HepG2 (cell line): ENCODE results near the gene IDUA. TPM values are rescaled to one million over a fixed set of nuclear protein-coding genes. Genes with fewer than 3 reads are reported as not detected.

Experiments used
- ARHGAP35 ChIP-seq: sonication (generic); formaldehyde crosslinking; IDR thresholded peaks from 2 replicates; pipeline ENCODE4 v1.9.0; 2022; ENCODE audit warnings: mild to moderate bottlenecking, inconsistent platforms, moderate library complexity, missing genetic modification reagents, borderline replicate concordance
- CHD2 ChIP-seq: IDR thresholded peaks from 2 replicates; pipeline ENCODE4 v1.6.1; 2011; ENCODE audit warnings: low read depth, low read length, improper control_type of control experiment
- JARID2 ChIP-seq: sonication (generic); formaldehyde crosslinking; IDR thresholded peaks from 2 replicates; pipeline ENCODE4 v1.8.1; 2023; ENCODE audit warnings: missing genetic modification reagents, inconsistent platforms; ENCODE audit not compliant: insufficient replicate concordance
- TOPORS ChIP-seq: sonication (generic); formaldehyde crosslinking; IDR thresholded peaks from 2 replicates; pipeline ENCODE4 v1.8.0; 2023; ENCODE audit warnings: mild to moderate bottlenecking, missing genetic modification reagents
- ZNF10 ChIP-seq: sonication (generic); formaldehyde crosslinking; IDR thresholded peaks from 2 replicates; pipeline ENCODE4 v1.4.0; 2020; ENCODE audit warnings: mild to moderate bottlenecking, low read depth, missing genetic modification reagents, borderline replicate concordance
- polyA plus RNA-seq, 8 experiments: library from polyadenylated mRNA; depleted of rRNA in 3 of 8; stranded (reverse) in 7 of 8; unstranded in 1 of 8; fragments of >200 nt; fragmentation: Illumina TruSeq in 4 of 8; extraction: Trizol in 4 of 8; gene quantifications; 2 replicates each; pipeline versions ENCODE4 v1.2.1 to v1.2.3, GENCODE V29; 2011 to 2016; ENCODE audit warnings: low read depth in 4 of 8, missing spikeins in 1 of 8, mixed read lengths in 1 of 8; ENCODE audit not compliant: insufficient read depth in 1 of 8
- total RNA-seq, 5 experiments: library from RNA; depleted of rRNA; stranded (reverse); fragments of >200 nt; fragmentation: Illumina TruSeq; extraction: Trizol; gene quantifications; 2 replicates each; pipeline ENCODE4 v1.2.3, GENCODE V29; 2016; ENCODE audit warnings: low read depth in 1 of 5
- TF ChIP-seq, protein P1 (sequence below): sonication (generic); formaldehyde crosslinking; IDR thresholded peaks from 2 replicates; pipeline ENCODE4 v1.8.0; 2022; ENCODE audit warnings: low read depth, missing genetic modification reagents
- TF ChIP-seq, protein P2 (sequence below): IDR thresholded peaks from 2 replicates; pipeline ENCODE4 v1.6.1; 2012; ENCODE audit warnings: low read depth, low read length, improper control_type of control experiment
- TF ChIP-seq, protein P3 (sequence below): sonication (generic); formaldehyde crosslinking; IDR thresholded peaks from 2 replicates; pipeline ENCODE4 v1.5.0; 2020; ENCODE audit warnings: mild to moderate bottlenecking, missing genetic modification reagents, borderline replicate concordance
- TF ChIP-seq, protein P4 (sequence below): sonication (generic); formaldehyde crosslinking; IDR thresholded peaks from 2 replicates; pipeline ENCODE4 v1.4.0; 2020; ENCODE audit warnings: missing genetic modification reagents
- TF ChIP-seq, protein P5 (sequence below): sonication (generic); formaldehyde crosslinking; IDR thresholded peaks from 2 replicates; pipeline ENCODE4 v1.4.0; 2020; ENCODE audit warnings: mild to moderate bottlenecking, missing genetic modification reagents

IDUA gene
- total and polyA plus RNA-seq, 2 of the 13 experiments (the other 11 are each of a cell fraction or from before 2014, with no cell fraction given): 0.77 to 1.0 TPM

DNA sequence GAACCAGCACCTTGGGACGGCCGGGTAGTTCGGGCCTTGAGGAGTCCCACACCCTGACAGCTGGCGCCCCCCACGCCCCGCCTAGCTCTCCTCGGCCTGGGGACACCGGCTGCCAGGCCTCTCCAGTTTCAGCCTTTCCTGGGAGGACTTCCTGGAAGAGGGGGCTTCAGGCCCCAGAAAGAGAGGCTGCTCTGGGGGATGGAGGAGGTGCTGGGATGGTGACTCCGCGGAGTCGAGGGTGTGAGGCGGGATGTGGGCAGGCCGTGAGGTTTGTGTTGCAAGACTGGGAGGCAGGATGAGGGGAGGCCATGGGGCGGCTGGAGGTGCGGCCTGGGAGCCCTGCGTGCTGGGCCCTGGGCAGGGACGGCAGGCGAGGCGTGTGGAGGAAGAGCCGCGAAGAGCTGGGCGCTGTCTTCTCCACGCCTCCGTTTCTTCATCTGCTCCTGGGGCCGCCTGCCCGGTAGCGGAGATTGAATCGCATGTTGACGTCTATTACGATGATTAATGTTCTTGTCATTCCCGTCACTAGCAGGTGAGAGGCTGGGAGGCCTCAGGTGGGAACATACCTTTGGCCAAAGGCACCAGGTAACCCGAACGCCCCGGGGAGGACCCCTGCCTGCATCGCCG lies 23.7 kb downstream of the IDUA start (continued):
- TF ChIP-seq, protein P1, sequence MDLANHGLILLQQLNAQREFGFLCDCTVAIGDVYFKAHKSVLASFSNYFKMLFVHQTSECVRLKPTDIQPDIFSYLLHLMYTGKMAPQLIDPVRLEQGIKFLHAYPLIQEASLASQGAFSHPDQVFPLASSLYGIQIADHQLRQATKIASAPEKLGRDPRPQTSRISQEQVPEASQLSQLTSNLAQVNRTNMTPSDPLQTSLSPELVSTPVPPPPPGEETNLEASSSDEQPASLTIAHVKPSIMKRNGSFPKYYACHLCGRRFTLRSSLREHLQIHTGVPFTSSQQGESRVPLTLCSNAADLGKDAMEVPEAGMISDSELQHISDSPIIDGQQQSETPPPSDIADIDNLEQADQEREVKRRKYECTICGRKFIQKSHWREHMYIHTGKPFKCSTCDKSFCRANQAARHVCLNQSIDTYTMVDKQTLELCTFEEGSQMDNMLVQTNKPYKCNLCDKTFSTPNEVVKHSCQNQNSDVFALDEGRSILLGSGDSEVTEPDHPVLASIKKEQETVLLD (CRISPR knock-in tag): 0 out of 2 replicates have a peak, but pooled peaks have one; percentile 5
- TF ChIP-seq ZNF10 (CRISPR knock-in tag) (no peak), TOPORS (CRISPR knock-in tag) (no peak), CHD2 (no peak; the same call in 1 of the 2 replicates), JARID2 (no peak), ARHGAP35 (peak; percentile 70; the same call in 1 of the 2 replicates)
- TF ChIP-seq, protein P2, sequence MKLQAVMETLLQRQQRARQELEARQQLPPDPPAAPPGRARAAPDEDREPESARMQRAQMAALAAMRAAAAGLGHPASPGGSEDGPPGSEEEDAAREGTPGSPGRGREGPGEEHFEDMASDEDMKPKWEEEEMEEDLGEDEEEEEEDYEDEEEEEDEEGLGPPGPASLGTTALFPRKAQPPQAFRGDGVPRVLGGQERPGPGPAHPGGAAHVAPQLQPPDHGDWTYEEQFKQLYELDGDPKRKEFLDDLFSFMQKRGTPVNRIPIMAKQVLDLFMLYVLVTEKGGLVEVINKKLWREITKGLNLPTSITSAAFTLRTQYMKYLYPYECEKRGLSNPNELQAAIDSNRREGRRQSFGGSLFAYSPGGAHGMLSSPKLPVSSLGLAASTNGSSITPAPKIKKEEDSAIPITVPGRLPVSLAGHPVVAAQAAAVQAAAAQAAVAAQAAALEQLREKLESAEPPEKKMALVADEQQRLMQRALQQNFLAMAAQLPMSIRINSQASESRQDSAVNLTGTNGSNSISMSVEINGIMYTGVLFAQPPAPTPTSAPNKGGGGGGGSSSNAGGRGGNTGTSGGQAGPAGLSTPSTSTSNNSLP: no peak
- TF ChIP-seq, protein P3, sequence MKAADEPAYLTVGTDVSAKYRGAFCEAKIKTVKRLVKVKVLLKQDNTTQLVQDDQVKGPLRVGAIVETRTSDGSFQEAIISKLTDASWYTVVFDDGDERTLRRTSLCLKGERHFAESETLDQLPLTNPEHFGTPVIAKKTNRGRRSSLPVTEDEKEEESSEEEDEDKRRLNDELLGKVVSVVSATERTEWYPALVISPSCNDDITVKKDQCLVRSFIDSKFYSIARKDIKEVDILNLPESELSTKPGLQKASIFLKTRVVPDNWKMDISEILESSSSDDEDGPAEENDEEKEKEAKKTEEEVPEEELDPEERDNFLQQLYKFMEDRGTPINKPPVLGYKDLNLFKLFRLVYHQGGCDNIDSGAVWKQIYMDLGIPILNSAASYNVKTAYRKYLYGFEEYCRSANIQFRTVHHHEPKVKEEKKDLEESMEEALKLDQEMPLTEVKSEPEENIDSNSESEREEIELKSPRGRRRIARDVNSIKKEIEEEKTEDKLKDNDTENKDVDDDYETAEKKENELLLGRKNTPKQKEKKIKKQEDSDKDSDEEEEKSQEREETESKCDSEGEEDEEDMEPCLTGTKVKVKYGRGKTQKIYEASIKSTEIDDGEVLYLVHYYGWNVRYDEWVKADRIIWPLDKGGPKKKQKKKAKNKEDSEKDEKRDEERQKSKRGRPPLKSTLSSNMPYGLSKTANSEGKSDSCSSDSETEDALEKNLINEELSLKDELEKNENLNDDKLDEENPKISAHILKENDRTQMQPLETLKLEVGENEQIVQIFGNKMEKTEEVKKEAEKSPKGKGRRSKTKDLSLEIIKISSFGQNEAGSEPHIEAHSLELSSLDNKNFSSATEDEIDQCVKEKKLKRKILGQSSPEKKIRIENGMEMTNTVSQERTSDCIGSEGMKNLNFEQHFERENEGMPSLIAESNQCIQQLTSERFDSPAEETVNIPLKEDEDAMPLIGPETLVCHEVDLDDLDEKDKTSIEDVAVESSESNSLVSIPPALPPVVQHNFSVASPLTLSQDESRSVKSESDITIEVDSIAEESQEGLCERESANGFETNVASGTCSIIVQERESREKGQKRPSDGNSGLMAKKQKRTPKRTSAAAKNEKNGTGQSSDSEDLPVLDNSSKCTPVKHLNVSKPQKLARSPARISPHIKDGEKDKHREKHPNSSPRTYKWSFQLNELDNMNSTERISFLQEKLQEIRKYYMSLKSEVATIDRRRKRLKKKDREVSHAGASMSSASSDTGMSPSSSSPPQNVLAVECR (CRISPR knock-in tag): 0 out of 2 replicates have a peak, but pooled peaks have one; percentile 10
- TF ChIP-seq, protein P4, sequence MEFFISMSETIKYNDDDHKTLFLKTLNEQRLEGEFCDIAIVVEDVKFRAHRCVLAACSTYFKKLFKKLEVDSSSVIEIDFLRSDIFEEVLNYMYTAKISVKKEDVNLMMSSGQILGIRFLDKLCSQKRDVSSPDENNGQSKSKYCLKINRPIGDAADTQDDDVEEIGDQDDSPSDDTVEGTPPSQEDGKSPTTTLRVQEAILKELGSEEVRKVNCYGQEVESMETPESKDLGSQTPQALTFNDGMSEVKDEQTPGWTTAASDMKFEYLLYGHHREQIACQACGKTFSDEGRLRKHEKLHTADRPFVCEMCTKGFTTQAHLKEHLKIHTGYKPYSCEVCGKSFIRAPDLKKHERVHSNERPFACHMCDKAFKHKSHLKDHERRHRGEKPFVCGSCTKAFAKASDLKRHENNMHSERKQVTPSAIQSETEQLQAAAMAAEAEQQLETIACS (CRISPR knock-in tag): no peak
- TF ChIP-seq, protein P5, sequence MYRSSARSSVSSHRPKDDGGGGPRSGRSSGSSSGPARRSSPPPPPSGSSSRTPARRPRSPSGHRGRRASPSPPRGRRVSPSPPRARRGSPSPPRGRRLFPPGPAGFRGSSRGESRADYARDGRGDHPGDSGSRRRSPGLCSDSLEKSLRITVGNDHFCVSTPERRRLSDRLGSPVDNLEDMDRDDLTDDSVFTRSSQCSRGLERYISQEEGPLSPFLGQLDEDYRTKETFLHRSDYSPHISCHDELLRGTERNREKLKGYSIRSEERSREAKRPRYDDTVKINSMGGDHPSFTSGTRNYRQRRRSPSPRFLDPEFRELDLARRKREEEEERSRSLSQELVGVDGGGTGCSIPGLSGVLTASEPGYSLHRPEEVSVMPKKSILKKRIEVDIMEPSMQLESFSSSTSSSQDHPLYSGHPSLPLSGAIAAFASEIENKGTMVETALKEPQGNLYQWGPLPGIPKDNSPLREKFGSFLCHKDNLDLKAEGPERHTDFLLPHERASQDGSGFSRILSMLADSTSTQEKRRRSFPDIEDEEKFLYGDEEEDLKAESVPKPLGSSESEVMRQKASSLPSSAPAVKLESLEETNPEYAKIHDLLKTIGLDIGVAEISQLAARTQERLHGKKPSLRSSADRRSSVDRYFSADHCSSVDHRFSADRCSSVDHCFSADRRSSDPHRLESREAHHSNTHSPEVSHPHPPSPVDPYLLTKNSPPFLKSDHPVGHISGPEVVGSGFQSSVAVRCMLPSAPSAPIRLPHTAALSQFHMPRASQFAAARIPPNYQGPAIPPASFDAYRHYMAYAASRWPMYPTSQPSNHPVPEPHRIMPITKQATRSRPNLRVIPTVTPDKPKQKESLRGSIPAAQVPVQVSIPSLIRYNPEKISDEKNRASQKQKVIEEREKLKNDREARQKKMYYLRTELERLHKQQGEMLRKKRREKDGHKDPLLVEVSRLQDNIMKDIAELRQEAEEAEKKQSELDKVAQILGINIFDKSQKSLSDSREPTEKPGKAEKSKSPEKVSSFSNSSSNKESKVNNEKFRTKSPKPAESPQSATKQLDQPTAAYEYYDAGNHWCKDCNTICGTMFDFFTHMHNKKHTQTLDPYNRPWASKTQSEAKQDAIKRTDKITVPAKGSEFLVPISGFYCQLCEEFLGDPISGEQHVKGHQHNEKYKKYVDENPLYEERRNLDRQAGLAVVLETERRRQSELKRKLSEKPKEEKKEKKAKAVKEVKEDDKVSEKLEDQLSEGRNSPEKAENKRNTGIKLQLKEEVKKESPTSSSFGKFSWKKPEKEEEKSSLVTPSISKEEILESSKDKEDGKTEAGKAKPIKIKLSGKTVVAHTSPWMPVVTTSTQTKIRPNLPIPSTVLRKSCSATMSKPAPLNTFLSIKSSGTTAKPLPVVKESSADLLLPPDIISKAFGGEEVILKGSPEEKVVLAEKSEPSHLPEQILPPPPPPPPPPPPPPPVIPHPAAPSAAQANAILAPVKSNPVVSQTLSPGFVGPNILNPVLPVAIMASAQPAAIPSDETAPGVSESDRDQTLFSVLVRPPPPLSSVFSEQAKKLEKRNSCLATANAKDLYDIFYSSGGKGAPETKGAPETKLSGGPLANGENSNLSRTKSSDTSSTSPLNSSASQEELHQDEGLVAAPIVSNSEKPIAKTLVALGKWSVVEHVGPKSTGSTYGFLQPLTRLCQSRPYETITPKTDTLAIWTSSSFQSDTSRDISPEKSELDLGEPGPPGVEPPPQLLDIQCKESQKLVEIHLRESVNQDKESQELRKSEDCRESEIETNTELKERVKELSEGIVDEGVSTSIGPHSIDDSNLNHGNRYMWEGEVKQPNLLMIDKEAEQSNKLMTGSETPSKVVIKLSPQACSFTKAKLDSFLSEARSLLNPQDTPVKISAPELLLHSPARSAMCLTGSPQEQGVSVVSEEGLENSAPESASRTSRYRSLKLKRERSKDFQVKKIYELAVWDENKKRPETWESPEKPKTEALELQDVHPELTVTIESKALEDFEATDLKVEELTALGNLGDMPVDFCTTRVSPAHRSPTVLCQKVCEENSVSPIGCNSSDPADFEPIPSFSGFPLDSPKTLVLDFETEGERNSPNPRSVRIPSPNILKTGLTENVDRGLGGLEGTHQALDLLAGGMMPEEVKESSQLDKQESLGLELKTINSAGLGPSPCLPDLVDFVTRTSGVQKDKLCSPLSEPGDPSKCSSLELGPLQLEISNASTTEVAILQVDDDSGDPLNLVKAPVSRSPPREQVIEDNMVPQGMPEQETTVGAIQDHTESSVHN: no peak
